Measurements from ENCODE around the gene INKA2. TPM values are rescaled to one million over a fixed set of nuclear protein-coding genes. Genes with fewer than 3 reads are reported as not detected.

The INKA2 gene
- 1 to 10 TPM; 3.8 to 7.3 TPM for total RNA-seq

DNA sequence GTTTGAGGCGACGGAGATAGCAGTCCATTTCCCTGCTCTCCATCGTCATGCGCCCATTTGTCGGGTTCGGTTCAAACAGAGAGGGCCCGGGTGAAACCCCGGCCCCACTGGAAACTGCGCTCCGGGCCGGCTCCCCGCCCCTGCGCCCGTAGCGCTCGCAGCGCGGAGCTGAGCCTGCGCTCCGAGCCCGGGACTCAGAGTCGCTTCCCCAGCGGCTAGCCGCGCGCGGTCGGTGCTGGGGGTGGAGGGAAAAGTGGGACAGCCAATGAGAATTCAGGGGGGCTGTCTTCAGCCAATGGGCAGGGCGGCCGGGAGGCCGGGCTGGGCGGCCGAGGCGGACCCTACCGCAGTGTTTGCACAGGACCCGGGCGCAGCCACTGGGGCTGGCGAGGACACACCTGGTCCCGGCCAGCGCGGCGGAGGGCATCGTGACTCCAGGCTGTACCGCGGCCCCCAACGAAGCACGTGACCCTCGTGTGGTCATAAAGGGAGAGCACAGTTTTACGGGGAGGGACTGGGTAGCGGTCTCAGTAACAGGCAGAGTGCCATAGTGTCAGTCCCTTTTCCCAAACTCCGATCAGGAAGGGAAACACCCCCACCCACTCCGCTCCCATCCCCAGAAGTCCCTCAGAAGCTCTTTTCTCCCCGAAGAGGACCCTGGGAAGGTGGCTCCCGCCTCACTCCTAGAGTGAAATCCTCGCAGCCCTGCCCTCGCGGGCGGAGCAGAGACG lies at the start of gene INKA2:
Gene INKA2 (minus strand): TSS at position 202 of the 731 bp plus-strand sequence. CDS start 153 bp downstream, at position 49.
- peak; percentile 69 for ATAC-seq (ENCODE audit: insufficient number of reproducible peaks, low FRiP score, low read depth)
- Histone ChIP-seq H3K27me3 (replicated peaks; ENCODE audit: insufficient read depth) (no peaks in the 10 kb centered on the region), H3K4me3 (peak within 1 kb of the TSS; percentile 78), H3K9me3 (no peaks in the 10 kb centered on the region), H3K4me1 (ENCODE audit: control insufficient read depth in 1 of 2, low read depth in 2 of 2) (peaks cover 11 to 25% of the 10 kb centered on the region in 2 donors), H3K36me3 (no peaks in the 10 kb centered on the region), H3K27ac (peak within 1 kb of the TSS; percentile 95)
- TF ChIP-seq, protein P1, sequence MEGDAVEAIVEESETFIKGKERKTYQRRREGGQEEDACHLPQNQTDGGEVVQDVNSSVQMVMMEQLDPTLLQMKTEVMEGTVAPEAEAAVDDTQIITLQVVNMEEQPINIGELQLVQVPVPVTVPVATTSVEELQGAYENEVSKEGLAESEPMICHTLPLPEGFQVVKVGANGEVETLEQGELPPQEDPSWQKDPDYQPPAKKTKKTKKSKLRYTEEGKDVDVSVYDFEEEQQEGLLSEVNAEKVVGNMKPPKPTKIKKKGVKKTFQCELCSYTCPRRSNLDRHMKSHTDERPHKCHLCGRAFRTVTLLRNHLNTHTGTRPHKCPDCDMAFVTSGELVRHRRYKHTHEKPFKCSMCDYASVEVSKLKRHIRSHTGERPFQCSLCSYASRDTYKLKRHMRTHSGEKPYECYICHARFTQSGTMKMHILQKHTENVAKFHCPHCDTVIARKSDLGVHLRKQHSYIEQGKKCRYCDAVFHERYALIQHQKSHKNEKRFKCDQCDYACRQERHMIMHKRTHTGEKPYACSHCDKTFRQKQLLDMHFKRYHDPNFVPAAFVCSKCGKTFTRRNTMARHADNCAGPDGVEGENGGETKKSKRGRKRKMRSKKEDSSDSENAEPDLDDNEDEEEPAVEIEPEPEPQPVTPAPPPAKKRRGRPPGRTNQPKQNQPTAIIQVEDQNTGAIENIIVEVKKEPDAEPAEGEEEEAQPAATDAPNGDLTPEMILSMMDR (IDR thresholded peaks at IDR 0.05), result no peak
- no peak for DNase-seq (ENCODE audit: low spot score)

DNA sequence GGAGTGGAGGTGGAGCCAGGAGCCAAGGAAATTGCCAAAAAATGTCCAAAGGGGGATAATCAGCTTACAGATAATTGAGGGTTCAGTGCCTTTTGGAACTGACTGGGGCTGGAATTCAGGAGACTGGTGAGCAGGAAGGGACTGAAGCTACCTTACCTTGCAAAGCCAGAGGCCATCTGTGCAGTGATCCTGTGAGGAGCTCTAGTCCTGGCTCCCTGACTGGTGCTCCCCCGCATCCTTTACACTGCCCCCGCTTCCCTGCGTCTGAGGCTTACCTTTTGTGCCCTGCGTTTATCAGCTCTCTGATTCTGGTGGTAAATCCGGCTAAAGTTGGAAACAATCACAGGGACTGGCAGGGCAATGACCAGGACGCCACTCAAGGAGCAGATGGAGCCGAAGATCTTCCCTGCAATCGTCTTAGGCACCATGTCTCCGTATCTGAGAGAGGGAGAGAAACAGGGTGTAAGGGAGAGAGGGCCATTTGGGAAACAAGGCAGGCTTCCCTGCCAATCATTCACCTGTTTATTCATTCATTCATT lies 47.5 kb upstream of the INKA2 start:
- DNase-seq (ENCODE audit: low spot score), result no peak
- ATAC-seq (ENCODE audit: insufficient number of reproducible peaks, low FRiP score, low read depth), result no peak
- no peaks in the 10 kb centered on the region for H3K9me3 ChIP-seq

DNA sequence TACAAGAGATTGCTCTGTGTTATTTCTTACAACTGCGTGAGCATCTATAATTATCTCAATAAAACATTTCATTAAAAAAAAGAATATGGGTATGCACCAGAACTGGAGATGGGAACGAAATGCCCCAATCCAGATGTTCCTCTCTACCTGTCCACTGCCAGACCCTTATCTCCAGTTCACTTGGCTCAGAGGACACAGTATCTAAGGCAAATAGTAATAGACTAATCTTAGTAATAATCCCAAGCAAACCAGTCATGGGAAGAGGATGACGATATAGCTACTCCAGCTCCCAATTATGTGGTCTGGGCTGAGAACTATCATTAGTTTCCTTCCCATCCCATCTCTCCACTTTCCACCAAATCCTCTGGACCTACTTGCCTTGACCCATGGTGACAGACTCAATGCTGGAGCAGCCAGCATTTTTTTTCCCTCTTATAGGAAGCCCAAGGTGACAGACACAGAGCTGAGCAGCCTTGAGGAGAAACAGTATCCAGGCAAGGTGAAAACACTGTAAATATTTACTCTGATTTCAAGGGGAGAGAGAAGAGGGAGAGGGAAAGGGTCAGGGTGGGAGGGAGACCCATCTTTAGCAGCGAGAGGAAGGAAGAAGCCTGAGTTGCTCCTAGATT lies 45.2 kb upstream of the INKA2 start:
- Histone ChIP-seq H3K27me3 (replicated peaks; ENCODE audit: insufficient read depth) (no peaks in the 10 kb centered on the region), H3K9me3 (no peaks in the 10 kb centered on the region), H3K4me1 (ENCODE audit: control insufficient read depth in 1 of 2, low read depth in 2 of 2) (no peaks in the 10 kb centered on the region), H3K27ac (no peak overlapping the region), H3K36me3 (no peaks in the 10 kb centered on the region), H3K4me3 (no peak overlapping the region)
- ATAC-seq (ENCODE audit: insufficient number of reproducible peaks, low FRiP score, low read depth), result no peak
- DNase-seq (ENCODE audit: low spot score), result no peak
- TF ChIP-seq, protein P1 (IDR thresholded peaks at IDR 0.05), result no peak

More for the DNA sequence above, 47.5 kb upstream of the INKA2 start:
- Histone ChIP-seq H3K4me3 (no peak overlapping the region), H3K4me1 (ENCODE audit: control insufficient read depth in 1 of 2, low read depth in 2 of 2) (no peaks in the 10 kb centered on the region), H3K36me3 (no peaks in the 10 kb centered on the region), H3K27me3 (replicated peaks; ENCODE audit: insufficient read depth) (no peaks in the 10 kb centered on the region), H3K27ac (no peak overlapping the region)
- TF ChIP-seq, protein P1 (IDR thresholded peaks at IDR 0.05), result no peak

DNA sequence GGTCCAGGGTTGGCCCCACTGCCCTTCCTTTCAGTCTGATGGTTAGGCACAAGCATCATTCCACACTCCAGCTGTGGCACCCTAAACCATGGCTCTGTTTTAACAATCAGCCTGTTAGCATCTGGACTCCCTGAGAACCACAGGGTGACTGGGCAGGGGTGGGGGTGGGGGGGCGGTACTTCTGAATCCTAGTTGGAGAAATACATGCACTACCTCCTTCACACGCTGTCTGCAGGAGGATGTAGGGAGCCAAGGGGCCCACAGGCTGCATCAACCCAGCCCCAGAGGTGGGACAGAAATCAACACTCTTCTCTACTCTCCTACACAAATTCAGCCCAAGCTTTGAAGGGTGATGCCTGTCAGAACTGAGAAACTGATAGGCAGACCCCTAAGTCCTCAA lies 40.4 kb upstream of the INKA2 start:
- no peaks in the 10 kb centered on the region for H3K9me3 ChIP-seq
- DNase-seq (ENCODE audit: low spot score), result no peak
- TF ChIP-seq, protein P1 (IDR thresholded peaks at IDR 0.05), result no peak
- H3K27ac ChIP-seq, result no peak overlapping the region
- H3K27me3 ChIP-seq (replicated peaks; ENCODE audit: insufficient read depth), result no peaks in the 10 kb centered on the region
- no peaks in the 10 kb centered on the region for H3K36me3 ChIP-seq
- H3K4me3 ChIP-seq, result no peak overlapping the region
- no peak for ATAC-seq (ENCODE audit: insufficient number of reproducible peaks, low FRiP score, low read depth)
- no peaks in the 10 kb centered on the region for H3K4me1 ChIP-seq (ENCODE audit: control insufficient read depth in 1 of 2, low read depth in 2 of 2)

DNA sequence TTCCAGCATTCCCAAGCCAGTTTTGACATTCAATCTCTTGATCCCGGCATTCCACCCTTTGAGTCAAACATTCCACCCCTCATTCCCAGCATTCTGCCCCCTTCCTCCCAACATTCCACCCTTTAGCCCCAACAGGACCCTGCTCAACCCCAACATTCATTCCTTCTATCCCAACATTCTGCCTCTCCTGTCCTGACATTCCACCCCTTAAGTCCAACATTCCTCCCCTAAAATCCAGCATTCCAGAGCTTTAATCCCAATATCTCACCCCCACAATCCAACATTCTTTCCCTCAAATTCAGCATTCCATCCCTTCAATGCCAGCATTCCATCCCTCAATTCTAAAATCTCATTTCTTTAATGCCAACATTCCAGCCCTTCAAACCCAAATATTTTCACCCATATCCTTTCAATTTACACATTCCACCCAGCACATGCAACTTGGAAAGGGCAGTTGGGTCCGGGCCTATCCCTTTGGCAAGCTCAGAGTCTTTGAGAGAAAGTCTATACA lies 39.4 kb upstream of the INKA2 start:
- no peak overlapping the region for H3K4me3 ChIP-seq
- no peaks in the 10 kb centered on the region for H3K9me3 ChIP-seq
- H3K36me3 ChIP-seq, result no peaks in the 10 kb centered on the region
- ATAC-seq (ENCODE audit: insufficient number of reproducible peaks, low FRiP score, low read depth), result no peak
- DNase-seq (ENCODE audit: low spot score), result no peak
- no peaks in the 10 kb centered on the region for H3K27me3 ChIP-seq (replicated peaks; ENCODE audit: insufficient read depth)
- H3K4me1 ChIP-seq (ENCODE audit: control insufficient read depth in 1 of 2, low read depth in 2 of 2), result no peaks in the 10 kb centered on the region
- no peak overlapping the region for H3K27ac ChIP-seq
- TF ChIP-seq, protein P1 (IDR thresholded peaks at IDR 0.05), result no peak
